ENCODE results near the gene OR1E2.
"Not testable (repeated sequence)": the region's sequence is repeated elsewhere in the genome, so short reads cannot be mapped to it uniquely, and the experiment has no call there.

The OR1E2 gene

DNA sequence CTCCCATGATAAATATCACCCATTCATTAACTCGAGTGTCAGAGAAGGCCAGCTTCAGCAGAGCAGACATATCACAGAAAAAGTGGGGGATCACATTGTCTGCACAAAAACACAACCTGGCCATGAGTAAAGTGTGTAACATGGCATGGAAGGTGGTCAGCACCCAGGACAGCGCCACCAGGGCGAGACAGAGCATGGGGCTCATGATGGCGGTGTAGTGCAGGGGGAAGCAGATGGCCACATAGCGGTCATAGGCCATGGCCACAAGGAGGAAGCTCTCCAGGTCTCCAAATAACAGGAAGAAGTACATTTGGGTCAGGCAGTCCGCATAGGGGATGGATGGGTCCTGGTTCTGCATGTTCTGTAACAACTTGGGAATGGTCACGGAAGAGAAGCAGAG lies 35.8 kb downstream of the OR1E2 start:
- not testable (repeated sequence) for DNase-seq (ENCODE audit: low read depth)

GRCh38 chr17:3389791-3390190 lies 43.9 kb downstream of the OR1E2 start:
- no peak for DNase-seq (ENCODE audit: low read depth)

GRCh38 chr17:3385869-3386816 lies 47.5 kb downstream of the OR1E2 start, which contains the start of gene OR3A2:
OR3A2 (minus strand) TSS chr17:3386308.
- DNase-seq (ENCODE audit: low read depth) = no peak
